ENCODE data around the gene SCAND1.
A peak's percentile ranks its signal among the peaks of the same experiment; 100 is the strongest.

GRCh38 chr20:35994994-35995453 is 40.7 kb upstream of the SCAND1 start:
- TF ChIP-seq CTCF (IDR thresholded peaks at IDR 0.05) (peak; percentile 83 to 90 (median 89)), POLR2A (IDR thresholded peaks at IDR 0.05) (no peak)
